ENCODE results near the gene ZNHIT2. TPM values are rescaled to one million over a fixed set of nuclear protein-coding genes. Genes with fewer than 3 reads are reported as not detected.

The ZNHIT2 gene
- total and polyA plus RNA-seq, 2 of the 13 experiments (the other 11 are each of a cell fraction or from before 2014, with no cell fraction given): 1.1 to 6.5 TPM

- TF ChIP-seq ZFP91 (CRISPR knock-in tag; IDR thresholded peaks at IDR 0.05; ENCODE audit: borderline replicate concordance): peak; percentile 70; the same call in 1 of the 2 replicates
- TF ChIP-seq ZNF704 (CRISPR knock-in tag; IDR thresholded peaks at IDR 0.05; ENCODE audit: borderline replicate concordance): no peak
- TF ChIP-seq PHF21A (CRISPR knock-in tag; IDR thresholded peaks at IDR 0.05): peak; percentile 78
- TF ChIP-seq ATF5 (CRISPR knock-in tag; IDR thresholded peaks at IDR 0.05; ENCODE audit: low read depth): peak; percentile 65; the same call in 1 of the 2 replicates
- peak; percentile 21; the same call in 1 of the 2 replicates for TF ChIP-seq NFKBIZ (CRISPR knock-in tag; IDR thresholded peaks at IDR 0.05)
- TF ChIP-seq MEIS1 (CRISPR knock-in tag; IDR thresholded peaks at IDR 0.05; ENCODE audit: borderline replicate concordance): peak; percentile 76; the same call in 1 of the 2 replicates
- peak; percentile 18; the same call in 1 of the 2 replicates for TF ChIP-seq FOXP4 (CRISPR knock-in tag; IDR thresholded peaks at IDR 0.05)
- TF ChIP-seq KLF16 (CRISPR knock-in tag; IDR thresholded peaks at IDR 0.05): peak in 1 of 2 experiments; percentile 43; a peak in 1 of 4 replicates
- peak; percentile 13; the same call in 1 of the 2 replicates for TF ChIP-seq ZNF709 (CRISPR knock-in tag; IDR thresholded peaks at IDR 0.05)
- 0 out of 2 replicates have a peak, but pooled peaks have one; percentile 22 for TF ChIP-seq ZNF891 (CRISPR knock-in tag; IDR thresholded peaks at IDR 0.05)
- no peak; the same call in 1 of the 2 replicates for TF ChIP-seq NFE2L1 (CRISPR knock-in tag; IDR thresholded peaks at IDR 0.05; ENCODE audit: borderline replicate concordance)
- TF ChIP-seq CREB3 (CRISPR knock-in tag; IDR thresholded peaks at IDR 0.05): no peak
- TF ChIP-seq KLF6 (CRISPR knock-in tag; IDR thresholded peaks at IDR 0.05): peak; percentile 85; the same call in 1 of the 2 replicates
- TF ChIP-seq CHCHD3 (CRISPR knock-in tag; IDR thresholded peaks at IDR 0.05): no peak
- TF ChIP-seq PHF8 (CRISPR knock-in tag; IDR thresholded peaks at IDR 0.05): peak; percentile 87
- TF ChIP-seq TAF15 (IDR thresholded peaks at IDR 0.05; ENCODE audit: low read depth, low read length, poor library complexity, severe bottlenecking): peak; percentile 44
Observed at GRCh38 chr11:65121865-65122696, 4.6 kb upstream of the ZNHIT2 start, which contains the start of the genes FAU and MRPL49 (continued).
